ENCODE results near the gene DHRS1.
A peak's percentile ranks its signal among the peaks of the same experiment; 100 is the strongest.

DHRS1 gene

GRCh38 chr14:24241829-24242443 lies 57.6 kb downstream of the DHRS1 start:
- DNase-seq = peak; percentile 92
